Tibial nerve (tissue), 4 donors: ENCODE measurements around the gene PRG2. TPM values are rescaled to one million over a fixed set of nuclear protein-coding genes. Genes with fewer than 3 reads are reported as not detected.

Source experiments
- DNase-seq, 2 donors: peaks; one replicate each; pipeline ENCODE4 v3.0.0-alpha.2; 2019; ENCODE audit warnings: low spot score in 2 of 2
- H3K27ac ChIP-seq, 4 donors: fragments of 200-600 bp; sonication (generic) in 3 of 4; one replicate each; pipeline ENCODE4 v1.5.1; 2017 to 2019; ENCODE audit warnings: mild to moderate bottlenecking in 1 of 4
- H3K27me3 ChIP-seq, 2 donors: fragments of 200-600 bp; sonication (generic) in 1 of 2; one replicate each; pipeline versions ENCODE4 v1.5.1 to v1.6.0; 2017 to 2019
- H3K36me3 ChIP-seq, 3 donors: fragments of 200-600 bp; sonication (generic); one replicate each; pipeline ENCODE4 v1.5.1; 2018 to 2019
- H3K4me1 ChIP-seq, 4 donors: fragments of 200-600 bp; sonication (generic) in 3 of 4; one replicate each; pipeline ENCODE4 v1.5.1; 2017 to 2019
- H3K4me3 ChIP-seq, 4 donors: fragments of 200-600 bp; sonication (generic) in 3 of 4; one replicate each; pipeline ENCODE4 v1.5.1; 2017 to 2019; ENCODE audit warnings: mild to moderate bottlenecking in 1 of 4, moderate library complexity in 1 of 4
- H3K9me3 ChIP-seq, 4 donors: fragments of 200-600 bp; sonication (generic) in 3 of 4; one replicate each; pipeline ENCODE4 v1.5.1; 2017 to 2019
- CTCF ChIP-seq, 5 experiments: fragments of 200-600 bp in 3 of 5; fragments of 450-650 bp in 2 of 5; sonication (generic) in 3 of 5; IDR thresholded peaks; one replicate each; pipeline ENCODE4 v1.5.1; 2016 to 2019; ENCODE audit warnings: antibody characterized with exemption in 5 of 5, mild to moderate bottlenecking in 3 of 5, moderate library complexity in 2 of 5
- EP300 ChIP-seq, 2 donors: sonication (generic); formaldehyde crosslinking; IDR thresholded peaks; one replicate each; pipeline ENCODE4 v1.6.1; 2017; ENCODE audit warnings: antibody characterized with exemption in 2 of 2, mild to moderate bottlenecking in 1 of 2
- POLR2A ChIP-seq, 2 donors: fragments of 450-650 bp; IDR thresholded peaks; one replicate each; pipeline ENCODE4 v1.6.1; 2017; ENCODE audit warnings: antibody characterized with exemption in 2 of 2, mild to moderate bottlenecking in 2 of 2, moderate library complexity in 2 of 2
- WGBS, 2 donors: methylation state at CpG; one replicate each; pipeline ENCODE4 v1.1.5; 2018; 5-methylcytosine and 5-hydroxymethylcytosine counted together
- total RNA-seq, 4 donors: library from RNA; depleted of rRNA; stranded (reverse); fragments of >200 nt; gene quantifications; one replicate each; pipeline ENCODE4 v1.1.0, GENCODE V29; 2016

PRG2 gene
- total RNA-seq, 4 donors from 2014 or later, result 0.39 TPM; not detected in 3

- no peak for DNase-seq
- no peaks in the 10 kb centered on the region for H3K27me3 ChIP-seq
- H3K9me3 ChIP-seq, result no peaks in the 10 kb centered on the region
- no peak overlapping the region for H3K4me3 ChIP-seq
- H3K27ac ChIP-seq, result no peak overlapping the region
- 76 to 98% methylated on average over 4 of the region's 4 CpGs for WGBS, 2 donors
- TF ChIP-seq CTCF (IDR thresholded peaks at IDR 0.05), result no peak
- no peak for TF ChIP-seq EP300 (IDR thresholded peaks at IDR 0.05)
- TF ChIP-seq POLR2A (IDR thresholded peaks at IDR 0.05), result no peak
- peaks cover 0 to 46% (median 25%) of the 10 kb centered on the region in 4 donors for H3K4me1 ChIP-seq
- H3K36me3 ChIP-seq, result peaks cover 0 to 77% (median 4%) of the 10 kb centered on the region in 3 donors
Measured at GRCh38 chr11:57421066-57421465, 30.6 kb upstream of the PRG2 start.

- Histone ChIP-seq H3K4me1 (peaks cover 0 to 27% (median 6%) of the 10 kb centered on the region in 4 donors), H3K27ac (peak overlapping the region in 1 of 4 donors; percentile 5), H3K4me3 (no peak overlapping the region), H3K27me3 (no peaks in the 10 kb centered on the region), H3K9me3 (no peaks in the 10 kb centered on the region), H3K36me3 (peaks cover 0 to 95% (median 4%) of the 10 kb centered on the region in 3 donors)
- DNase-seq, result no peak
- WGBS, 2 donors, result 84 to 86% methylated on average over 3 of the region's 3 CpGs
- TF ChIP-seq POLR2A (IDR thresholded peaks at IDR 0.05) (no peak), CTCF (IDR thresholded peaks at IDR 0.05) (no peak), EP300 (IDR thresholded peaks at IDR 0.05) (no peak)
Measured at GRCh38 chr11:57419146-57419545, 28.7 kb upstream of the PRG2 start.

GRCh38 chr11:57418131-57418530 is 27.7 kb upstream of the PRG2 start:
- peaks cover 0 to 95% (median 4%) of the 10 kb centered on the region in 3 donors for H3K36me3 ChIP-seq
- H3K27ac ChIP-seq, result no peak overlapping the region
- no peaks in the 10 kb centered on the region for H3K9me3 ChIP-seq
- peaks cover 0 to 21% (median 0%) of the 10 kb centered on the region in 4 donors for H3K4me1 ChIP-seq
- no peaks in the 10 kb centered on the region for H3K27me3 ChIP-seq
- no peak overlapping the region for H3K4me3 ChIP-seq
- no peak for TF ChIP-seq CTCF (IDR thresholded peaks at IDR 0.05)
- no peak for TF ChIP-seq EP300 (IDR thresholded peaks at IDR 0.05)
- no peak for TF ChIP-seq POLR2A (IDR thresholded peaks at IDR 0.05)
- no peak for DNase-seq

DNA sequence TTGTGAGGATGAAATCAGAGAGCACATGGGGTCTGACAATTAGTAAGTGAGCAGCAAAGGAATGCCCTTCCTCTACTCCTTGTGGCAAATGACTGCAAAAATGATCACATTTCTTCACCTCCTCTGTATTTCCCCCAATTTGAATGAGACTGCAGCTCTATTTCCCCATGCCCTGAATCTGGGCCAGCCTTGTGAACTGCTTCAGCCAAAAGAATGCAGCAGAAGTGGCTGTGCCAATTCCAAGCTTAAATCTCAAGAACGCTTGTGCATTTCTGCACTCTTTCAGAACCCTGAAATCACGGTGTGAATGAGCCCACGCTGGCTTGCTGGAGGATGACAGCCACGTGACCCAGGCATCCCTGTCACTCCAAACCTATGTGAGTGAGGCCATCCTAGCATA is 26.6 kb upstream of the PRG2 start:
- no peaks in the 10 kb centered on the region for H3K27me3 ChIP-seq
- H3K36me3 ChIP-seq, result peaks cover 0 to 97% (median 4%) of the 10 kb centered on the region in 3 donors
- peak overlapping the region in 2 of 4 donors; percentile 36 to 42 for H3K27ac ChIP-seq
- H3K9me3 ChIP-seq, result no peaks in the 10 kb centered on the region
- TF ChIP-seq CTCF (IDR thresholded peaks at IDR 0.05), result no peak
- peak in 1 of 2 donors; percentile 19 for TF ChIP-seq EP300 (IDR thresholded peaks at IDR 0.05)
- WGBS, 2 donors, result 47 to 57% methylated on average over 4 of the region's 4 CpGs
- no peak overlapping the region for H3K4me3 ChIP-seq
- H3K4me1 ChIP-seq, result peaks cover 0 to 11% (median 0%) of the 10 kb centered on the region in 4 donors
- peak in 1 of 2 donors; percentile 38 for DNase-seq

- H3K36me3 ChIP-seq, result peaks cover 0 to 97% (median 4%) of the 10 kb centered on the region in 3 donors
- H3K9me3 ChIP-seq, result no peaks in the 10 kb centered on the region
- H3K4me1 ChIP-seq, result peaks cover 0 to 11% (median 0%) of the 10 kb centered on the region in 4 donors
- WGBS, 2 donors, result 85 to 86% methylated on average over 3 of the region's 3 CpGs
- no peak overlapping the region for H3K4me3 ChIP-seq
- no peaks in the 10 kb centered on the region for H3K27me3 ChIP-seq
- DNase-seq, result no peak
- peak overlapping the region in 2 of 4 donors; percentile 36 to 42 for H3K27ac ChIP-seq
- no peak for TF ChIP-seq EP300 (IDR thresholded peaks at IDR 0.05)
Measured at GRCh38 chr11:57416436-57416835, 26.0 kb upstream of the PRG2 start.
